NT2/D1 (cell line): ENCODE data around the gene KIAA1614.

ENCODE experiments used
- YY1 ChIP-seq: IDR thresholded peaks from 2 replicates; pipeline ENCODE4 v1.6.1; 2011; ENCODE audit not compliant: insufficient read length, insufficient read depth
- ZNF274 ChIP-seq: IDR thresholded peaks from 2 replicates; pipeline ENCODE4 v1.6.1; 2011; ENCODE audit warnings: mild to moderate bottlenecking, low read depth, low read length

- TF ChIP-seq YY1 (no peak), ZNF274 (no peak)
Measured at GRCh38 chr1:180947499-180947885, 34.8 kb downstream of the KIAA1614 start.
